HUDEP-2 (cell line): Measurements from ENCODE around the gene KAZN.

Experiments used
- DNase-seq, 76 experiments: peaks; one replicate each; lab custom pipeline; 2025; ENCODE audit not compliant: unreplicated experiment in 76 of 76; lab: John Stamatoyannopoulos, UW

KAZN gene

DNA sequence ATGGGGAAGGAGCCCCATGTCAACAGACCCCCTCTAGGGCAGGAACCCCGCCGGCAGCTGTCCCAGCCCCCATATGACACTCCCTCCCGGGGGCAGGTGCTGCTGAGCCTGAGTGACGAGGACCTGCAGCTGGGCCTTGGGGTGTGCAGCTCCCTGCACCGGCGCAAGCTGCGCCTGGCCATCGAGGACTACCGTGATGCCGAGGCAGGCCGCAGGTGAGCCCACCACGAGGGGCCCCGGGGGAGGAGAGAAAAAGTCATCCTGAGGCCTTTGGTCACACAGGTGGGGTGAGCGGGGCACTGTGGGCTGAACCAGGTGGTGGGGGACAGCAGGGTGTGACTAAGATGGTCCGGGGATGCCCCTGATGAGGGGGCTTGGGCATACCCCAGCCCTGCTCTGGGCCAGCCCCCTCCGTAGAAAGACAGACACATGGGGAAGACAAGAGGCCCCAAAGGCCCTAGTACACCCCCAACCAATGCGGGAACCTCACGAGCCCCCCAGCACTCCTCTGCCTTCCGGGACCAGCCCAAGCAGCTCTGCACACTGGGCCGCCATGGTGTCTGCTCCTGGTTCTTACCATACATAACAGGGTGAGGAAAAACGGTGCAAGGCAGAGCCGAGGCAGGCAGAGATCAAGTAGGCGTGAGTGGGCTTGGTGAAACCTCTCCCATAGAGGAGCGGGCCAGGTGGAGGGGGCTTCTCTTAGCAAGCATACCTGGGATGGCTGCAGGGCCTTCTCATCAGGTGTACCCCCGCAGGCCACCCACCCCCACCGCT is 496.4 kb downstream of the KAZN start:
- no peak for DNase-seq

DNA sequence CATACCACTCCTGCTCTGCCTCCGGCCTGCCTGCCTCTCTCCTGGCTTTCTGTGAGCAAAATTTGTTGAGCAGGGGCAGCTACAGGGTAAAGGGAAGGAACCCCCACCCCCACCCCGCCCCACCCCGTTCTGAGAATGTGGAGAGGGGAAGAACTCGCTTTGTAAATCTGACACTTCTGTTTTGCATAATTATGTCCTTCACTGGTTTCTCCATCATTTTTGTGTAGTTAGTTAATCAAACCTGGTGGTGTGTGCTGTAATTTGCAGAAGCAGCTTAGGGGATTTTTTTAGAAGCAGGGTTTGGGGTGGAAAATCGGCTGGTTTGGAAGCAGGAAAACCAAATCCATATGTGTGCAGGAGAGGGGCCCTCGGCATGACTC is 497.0 kb downstream of the KAZN start:
- no peak for DNase-seq

DNA sequence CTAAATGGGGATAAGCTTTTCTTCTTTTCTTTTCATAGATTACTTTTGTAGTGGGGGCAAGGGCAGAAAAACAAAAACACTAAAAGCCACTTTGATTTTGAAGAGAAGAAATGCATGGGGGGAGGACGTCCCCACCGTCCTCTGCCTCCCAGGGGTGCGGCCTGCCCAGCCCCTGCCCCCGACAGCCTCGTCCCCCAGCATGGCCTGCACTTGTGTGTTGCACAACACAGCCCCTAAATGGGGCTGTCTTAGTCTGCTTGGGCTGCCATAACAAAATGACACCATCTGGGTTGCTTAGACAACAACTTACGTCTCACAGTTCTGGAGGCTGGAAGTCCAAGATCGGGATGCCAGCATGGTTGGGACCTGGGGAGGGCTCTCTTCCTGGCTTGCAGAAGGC is 497.8 kb downstream of the KAZN start:
- no peak for DNase-seq

DNA sequence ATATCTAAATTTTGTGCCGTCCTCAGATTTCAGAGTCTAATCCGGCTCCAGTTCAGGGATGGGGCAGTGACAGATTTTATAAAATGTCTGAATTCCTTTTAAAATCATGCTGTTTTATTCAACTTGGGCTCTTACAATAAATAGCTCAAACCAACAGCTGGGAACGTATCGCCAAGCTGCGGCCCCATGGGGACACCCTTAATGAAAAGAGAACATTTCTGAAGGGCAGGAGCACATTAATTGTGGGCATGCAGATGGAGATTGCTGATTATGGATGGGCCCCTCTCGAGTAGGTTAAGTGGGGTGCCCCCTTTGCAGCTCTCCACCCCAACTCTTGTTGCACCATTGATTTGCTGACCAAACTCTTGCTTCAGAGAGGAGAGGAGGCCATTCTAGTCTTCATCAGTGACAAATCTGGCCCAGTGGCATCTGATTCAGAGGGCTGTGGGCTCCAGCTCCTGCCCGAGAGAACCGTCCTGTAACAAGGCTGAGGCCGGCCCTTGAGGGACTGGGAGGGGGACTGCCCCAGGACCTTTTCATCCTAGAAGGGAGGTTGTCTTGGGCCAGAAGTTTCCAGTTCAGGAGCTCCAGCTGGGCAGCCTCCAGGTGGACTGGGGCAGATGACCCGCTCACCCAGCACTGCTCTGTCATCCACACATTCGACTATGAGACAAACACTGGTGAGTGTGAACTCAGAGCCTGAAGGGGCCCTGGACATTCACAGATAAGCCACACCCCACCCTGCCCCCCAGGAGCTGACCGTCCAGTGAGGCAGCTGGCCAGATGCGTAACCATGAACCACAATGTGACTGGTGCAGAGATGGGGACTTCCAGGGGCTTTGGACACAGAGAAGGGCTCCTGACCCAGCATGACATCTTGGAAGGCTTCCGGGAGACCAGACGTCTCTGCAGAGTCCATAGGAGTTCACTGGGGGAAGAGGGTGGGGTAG is 500.0 kb downstream of the KAZN start:
- no peak for DNase-seq

DNA sequence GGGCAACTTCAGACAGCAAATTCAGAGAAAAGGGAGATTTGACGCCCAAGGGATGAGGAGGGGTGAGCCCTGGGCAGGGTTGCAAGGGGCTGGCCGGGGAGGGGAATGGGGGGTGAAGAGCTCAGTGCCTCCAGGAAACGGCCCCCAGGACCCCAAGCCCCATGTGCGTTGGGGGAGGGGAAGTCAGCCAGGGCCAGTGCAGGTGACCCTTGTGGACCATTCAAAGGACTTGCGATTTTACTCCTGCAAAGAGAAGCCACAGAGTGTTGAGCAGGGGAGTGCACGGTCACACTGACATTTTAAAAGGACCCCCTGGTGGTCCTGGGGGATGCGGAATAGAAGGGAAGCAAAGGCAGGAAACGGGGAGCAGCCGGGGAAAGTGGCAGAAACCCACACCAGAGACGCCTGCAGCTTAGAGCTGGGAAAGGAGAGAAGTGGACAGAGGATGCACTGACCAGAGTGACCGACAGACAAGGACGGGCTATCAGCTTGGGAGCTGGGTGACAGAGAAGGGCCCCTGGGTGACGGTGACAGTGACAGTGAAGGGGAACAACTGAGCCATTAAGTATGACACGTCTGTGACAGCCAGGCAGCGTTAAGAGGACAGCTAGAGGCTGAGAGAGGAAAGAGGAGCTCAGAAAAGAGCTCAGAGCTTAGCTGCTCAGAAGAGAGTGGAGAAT is 501.1 kb downstream of the KAZN start:
- DNase-seq, result no peak

DNA sequence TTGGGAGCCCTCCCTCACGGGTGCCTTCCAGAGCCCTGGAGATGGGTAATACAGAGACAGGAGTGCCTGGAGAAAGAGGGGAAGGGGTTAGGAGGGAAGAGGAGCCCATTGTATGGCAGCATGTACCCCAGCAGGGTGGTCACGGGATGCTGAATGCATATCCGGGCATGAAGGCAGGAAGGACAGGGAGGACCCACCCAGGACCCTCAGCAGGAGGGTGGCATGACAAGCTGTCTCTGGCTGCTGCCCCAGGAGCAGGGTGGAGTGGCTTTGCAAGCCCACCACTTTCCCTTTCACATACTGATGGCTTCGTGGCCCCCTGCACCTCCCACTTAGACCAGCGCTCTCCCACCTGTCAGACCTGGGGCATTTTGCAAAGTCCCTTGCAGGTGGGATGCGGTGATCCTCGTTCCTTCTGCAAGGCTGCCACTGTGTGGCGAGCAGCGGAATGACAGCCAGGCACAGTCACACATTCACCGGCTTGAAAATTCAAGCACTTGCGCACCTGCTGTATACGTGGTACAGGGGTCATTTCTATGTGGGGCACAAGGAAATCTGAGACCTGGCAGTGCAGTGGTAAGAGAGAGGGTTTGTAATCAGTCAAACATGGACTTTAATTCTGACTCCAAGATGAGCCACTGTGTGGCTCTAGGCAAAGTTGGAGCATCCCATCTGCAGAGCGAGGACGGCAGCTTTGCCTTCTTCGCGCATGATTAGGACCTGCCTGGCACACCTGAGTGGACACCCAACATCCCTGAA is 501.8 kb downstream of the KAZN start:
- peak in 20 of 76 experiments; percentile 3 to 30 (median 9) for DNase-seq

DNA sequence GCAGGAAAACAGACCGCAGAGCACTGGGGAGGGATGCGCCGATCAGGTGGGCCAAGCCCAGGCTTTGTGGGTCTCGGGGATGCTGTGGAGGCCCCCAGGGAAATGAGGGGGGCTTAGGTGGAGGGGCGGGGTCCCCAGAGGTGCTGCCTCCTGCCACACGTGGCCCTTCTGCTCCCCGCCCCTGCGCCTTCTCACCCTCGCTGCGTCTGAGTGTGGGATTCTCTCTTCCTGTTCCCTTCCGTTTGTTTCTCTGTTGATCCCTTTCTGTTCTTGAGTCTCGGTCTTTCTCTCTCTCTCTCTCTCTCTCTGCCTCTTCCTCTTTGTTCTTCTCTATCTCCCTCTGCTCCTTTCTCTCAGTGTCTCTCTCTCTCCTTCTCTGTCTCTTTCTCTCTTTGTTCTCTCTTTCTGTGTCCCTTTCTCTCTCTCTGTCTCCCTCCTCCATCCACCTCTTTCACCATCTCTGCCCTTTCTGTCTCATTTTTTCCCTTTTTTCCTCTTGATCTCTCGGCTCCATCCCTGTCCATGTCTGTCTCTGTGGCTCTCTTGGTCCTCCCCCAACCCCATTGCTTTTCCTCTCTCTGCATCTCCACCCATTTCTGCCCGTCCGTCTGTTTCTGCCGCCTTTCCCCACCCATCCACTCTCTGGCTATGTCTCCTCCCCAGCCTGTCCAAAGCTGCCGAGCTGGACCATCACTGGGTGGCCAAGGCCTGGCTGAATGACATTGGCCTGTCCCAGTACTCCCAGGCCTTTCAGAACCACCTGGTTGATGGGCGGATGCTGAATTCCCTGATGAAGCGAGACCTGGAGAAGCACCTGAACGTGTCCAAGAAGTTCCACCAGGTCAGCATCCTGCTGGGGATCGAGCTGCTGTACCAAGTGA is 502.6 kb downstream of the KAZN start:
- DNase-seq, result no peak

DNA sequence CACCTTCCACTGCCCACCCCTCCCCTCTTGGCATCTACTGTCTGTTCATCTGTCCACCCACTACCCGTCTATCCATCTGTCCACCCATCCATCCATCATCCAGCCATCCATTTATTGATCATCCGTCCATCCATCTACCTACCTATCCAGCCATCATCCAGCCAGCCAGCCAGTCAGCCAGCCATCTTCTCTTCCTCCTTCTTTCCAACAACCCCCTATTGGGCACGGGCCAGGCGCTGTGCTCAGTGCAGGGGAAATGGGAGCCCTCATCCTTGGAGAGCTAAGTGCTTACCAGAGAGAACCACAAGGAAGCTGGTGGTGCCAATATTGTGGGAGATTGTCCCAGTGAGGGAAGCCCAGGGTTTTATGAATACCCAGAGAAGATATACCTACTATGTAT is 503.3 kb downstream of the KAZN start:
- no peak for DNase-seq

DNA sequence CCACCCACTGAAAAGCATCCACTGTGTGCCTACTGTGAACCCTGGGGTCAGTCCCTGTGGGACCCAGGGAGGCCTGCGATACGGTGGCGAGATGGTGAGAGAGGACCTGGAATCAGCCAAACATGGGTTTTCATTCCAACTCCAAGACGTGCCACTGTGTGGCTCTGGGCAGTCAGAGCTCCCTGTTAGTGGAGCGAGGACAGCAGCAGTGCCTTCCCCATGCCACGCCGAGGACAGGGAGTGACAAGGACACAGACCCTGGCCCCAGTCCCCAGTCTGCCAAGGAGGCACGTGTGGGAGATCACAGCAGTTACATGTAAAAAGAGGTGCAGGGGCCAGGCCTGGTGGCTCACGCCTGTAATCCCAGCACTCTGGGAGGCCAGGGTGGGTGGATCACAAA is 504.2 kb downstream of the KAZN start:
- no peak for DNase-seq

DNA sequence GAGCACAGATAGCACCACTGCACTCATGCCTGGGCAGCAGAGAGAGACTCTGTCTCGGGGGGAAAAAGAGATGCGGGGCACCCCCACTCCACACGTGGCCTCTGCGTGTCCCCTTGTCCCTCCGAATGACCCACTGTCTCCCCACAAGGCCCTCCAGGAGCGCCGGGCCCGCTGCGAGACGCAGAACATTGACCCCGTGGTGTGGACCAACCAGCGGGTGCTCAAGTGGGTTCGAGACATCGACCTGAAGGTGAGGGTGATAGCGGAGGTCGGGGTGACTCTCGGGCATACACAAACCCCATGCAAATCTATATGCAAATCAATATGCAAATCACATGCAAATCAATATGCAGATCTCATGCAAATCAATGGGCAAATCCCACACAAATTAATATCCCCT is 504.7 kb downstream of the KAZN start:
- DNase-seq, result no peak

DNA sequence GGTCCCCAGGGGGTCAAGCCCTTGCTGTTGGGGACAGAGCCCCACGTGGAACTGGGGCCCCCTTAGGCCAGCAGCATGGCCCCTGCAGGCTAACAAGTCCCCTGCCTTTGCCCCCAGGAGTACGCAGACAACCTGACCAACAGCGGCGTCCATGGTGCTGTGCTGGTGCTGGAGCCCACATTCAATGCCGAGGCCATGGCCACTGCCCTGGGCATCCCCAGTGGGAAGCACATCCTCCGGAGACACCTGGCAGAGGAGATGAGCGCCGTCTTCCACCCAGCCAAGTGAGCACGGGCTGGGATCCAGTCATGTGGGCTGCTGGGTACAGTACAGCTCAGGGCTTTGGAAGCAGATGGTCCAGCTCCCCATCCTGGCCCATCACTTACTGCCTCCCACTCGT is 505.4 kb downstream of the KAZN start:
- DNase-seq, result no peak

DNA sequence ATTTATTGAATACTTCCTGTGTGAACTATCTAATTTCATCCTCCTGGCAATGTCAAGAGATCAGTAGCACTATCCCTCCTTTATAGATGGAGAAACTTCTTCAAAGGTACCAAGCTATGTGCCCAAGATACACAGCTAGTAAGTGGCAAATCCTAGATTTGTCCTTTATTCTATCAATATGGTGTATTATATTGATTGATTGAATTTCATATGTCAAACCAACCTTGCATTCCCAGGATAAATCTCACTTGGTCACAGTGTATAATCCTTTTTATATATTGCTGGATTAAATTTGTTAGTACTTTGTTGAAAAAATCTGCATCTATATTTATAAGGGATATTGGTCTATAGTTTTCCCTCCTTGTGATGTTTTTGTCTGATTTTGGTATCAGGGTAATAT is 506.3 kb downstream of the KAZN start:
- no peak for DNase-seq

DNA sequence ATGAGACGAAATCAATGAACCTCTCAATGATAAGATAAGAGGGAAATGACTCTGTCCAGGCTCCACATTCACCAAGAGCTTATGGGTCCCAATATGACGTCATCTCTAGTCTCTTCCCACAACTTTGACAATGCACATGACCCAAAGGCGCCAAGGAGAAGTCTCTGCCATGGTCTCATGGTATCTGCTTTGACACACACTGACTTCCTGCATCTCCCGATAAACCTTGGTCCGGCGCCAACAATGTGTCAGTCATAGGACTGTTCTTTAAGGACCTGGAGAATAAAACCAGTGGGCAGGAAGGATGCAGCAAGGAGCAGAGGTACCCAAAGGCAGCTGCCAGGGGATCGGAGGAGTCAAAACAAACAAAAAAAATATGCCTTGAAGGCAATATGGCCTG is 508.1 kb downstream of the KAZN start:
- peak in 13 of 76 experiments; percentile 2 to 27 (median 8) for DNase-seq

DNA sequence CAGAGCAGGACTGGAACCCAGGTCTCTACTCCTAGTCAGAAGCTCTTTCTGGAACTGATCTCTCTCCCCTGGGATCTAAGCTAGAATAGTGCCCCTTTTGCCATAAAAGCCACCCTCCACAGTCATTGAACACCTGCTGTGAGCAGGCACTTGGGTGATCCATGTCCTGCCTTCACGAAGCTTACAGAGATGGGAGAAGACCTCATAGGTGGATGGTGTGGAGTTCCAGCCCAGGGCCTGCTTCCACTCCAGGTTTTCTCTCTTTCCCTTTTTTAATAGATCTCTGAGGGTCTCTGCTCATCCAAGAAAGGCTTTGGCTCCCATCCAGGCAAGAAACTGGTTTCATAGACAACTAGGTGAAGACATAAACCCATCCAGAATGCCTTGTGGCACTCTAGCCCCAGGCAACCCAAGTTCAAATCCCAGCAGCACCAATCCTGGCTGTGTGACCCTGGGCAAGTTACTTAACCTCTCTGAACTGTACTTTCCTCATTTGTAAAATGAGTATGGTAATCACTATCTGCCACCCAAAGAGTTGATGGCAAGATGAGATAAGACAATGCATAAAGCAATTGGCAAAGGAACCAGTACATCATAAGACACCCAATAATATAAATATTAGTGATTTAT is 508.7 kb downstream of the KAZN start:
- DNase-seq, result no peak

DNA sequence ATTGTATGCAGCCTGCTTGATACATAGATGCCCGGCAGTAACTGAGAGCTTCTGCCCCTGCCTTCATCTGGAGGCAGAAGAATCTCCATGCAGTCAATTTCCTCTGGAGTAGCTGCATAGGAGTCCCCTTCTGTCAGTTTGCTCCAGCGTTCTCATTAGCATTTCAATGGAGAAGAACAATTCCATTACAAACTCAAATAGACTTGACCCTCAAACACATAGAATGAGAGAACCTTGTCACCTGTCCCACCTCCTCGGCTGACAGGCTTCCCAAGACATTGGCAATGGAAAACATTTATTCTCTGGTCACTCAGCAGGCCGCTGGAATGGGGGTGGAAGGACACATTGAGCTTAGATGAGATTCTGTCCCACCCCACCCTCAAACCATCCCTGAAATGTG is 509.4 kb downstream of the KAZN start:
- no peak for DNase-seq

DNA sequence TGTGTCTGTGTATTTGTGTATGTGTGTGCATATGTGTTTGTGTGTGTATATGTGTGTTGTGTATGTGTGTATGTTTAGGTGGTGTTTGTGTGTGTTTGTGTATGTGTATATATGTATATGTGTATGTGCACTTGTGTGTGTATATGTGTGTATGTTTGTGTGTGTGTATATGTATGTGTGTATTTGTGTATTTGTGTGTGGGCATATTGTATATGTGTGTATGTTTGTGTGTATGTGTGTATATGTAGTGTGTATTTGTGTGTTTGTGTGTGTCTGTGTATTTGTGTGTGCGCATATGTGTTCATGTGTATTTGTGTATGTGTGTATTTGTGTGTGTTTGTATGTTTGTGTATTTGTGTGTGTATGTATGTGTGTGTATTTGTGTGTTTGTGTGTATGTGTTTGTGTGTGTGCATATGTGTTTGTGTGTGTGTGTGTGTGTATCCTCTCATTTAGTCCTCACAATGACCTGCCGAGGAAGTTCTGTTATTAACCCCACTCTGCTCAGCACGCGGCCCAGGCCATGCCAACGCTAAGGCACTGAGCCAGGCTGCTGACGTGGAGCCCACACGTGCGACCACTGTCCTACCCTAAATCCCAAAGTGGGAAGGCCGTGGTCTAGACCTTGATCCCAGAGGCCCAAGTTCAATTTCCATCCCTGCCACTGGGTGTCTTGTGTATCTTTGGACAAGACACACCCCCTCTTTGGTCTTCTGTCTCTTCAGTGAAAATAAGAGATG is 511.8 kb downstream of the KAZN start:
- DNase-seq, result no peak

DNA sequence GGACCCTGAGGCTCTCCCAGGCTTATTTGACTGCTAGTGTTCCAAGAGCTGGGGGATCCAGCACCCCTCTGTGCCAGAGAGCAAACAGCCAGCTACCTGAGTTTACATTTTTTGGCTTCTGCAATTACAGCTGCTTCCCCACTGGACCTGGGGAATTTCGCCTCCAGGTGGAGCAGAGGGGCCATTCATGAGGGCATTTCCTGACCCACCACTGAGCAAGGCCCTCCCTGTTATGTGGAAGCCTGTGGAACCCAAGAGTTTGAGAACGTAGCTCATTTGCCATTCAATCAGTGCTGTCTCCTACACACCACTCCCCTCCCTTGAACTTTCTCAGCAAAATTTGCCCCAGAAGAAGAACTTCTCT is 512.4 kb downstream of the KAZN start:
- DNase-seq, result no peak

DNA sequence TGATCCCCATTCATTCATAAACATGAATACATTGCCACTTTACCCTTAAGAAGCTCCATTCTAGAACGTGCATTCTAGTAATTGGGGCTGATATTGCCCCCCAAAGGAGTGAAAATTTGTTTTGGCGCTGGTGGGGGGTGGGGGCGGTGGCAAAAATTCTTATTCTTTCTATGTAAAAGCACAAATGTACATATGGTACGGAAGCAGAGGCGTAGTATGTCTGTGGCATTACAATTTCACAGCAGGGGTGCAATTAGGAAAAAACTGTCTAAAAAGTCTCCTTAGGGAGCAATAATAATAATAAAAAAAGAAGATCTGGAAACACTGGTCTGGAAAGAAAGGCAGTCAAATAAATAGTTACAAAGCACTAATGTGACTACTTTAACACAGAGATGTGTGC is 514.7 kb downstream of the KAZN start:
- no peak for DNase-seq

DNA sequence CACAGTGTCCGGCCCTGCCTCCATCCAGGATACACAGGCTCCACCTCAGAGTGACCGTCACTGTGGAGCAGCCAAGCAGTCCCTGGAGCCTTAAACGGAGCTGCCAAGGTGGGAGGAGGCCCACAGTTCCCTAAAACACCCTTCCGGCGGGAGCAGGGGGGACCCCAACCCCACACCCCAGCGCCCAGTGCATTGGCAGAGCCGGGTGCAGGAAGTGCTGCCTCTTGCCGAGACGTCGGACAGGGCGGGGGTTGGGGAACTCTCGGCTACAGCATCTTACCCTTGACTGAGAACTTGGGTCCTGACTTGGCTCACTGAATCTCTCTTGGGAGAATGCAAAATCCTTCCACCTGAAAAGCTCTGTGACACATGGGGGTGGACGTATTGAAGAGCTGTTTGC is 516.4 kb downstream of the KAZN start:
- DNase-seq, result no peak
